Measurements from ENCODE around the gene PDE4D. TPM values are rescaled to one million over a fixed set of nuclear protein-coding genes. Genes with fewer than 3 reads are reported as not detected.

PDE4D gene
- polyA plus RNA-seq, 1 donor (not counting 4 experiments of a cell fraction or from before 2014, with no cell fraction given), result 3.6 TPM

GRCh38 chr5:59330680-59331079, 562.8 kb downstream of the PDE4D start:
- Histone ChIP-seq H3K4me3 (ENCODE audit: control insufficient read depth in 2 of 3, extremely low read depth in 1 of 3, insufficient read depth in 2 of 3, low read depth in 1 of 3, low read length in 3 of 3) (no peak overlapping the region), H3K9me1 (ENCODE audit: control insufficient read depth, extremely low read depth, insufficient read depth, low read length) (no peaks in the 10 kb centered on the region), H4K20me1 (ENCODE audit: control insufficient read depth, extremely low read depth, insufficient read depth, low read length) (no peaks in the 10 kb centered on the region), H3K79me2 (ENCODE audit: control insufficient read depth, insufficient read depth, low read length) (no peaks in the 10 kb centered on the region), H3K4me2 (ENCODE audit: control insufficient read depth, extremely low read depth, insufficient read depth, low read depth, low read length) (no peak overlapping the region), H3K36me3 (ENCODE audit: control insufficient read depth in 2 of 2, extremely low read depth in 1 of 2, insufficient read depth in 2 of 2, low read length in 2 of 2) (no peaks in the 10 kb centered on the region), H3K27me3 (ENCODE audit: control insufficient read depth, extremely low read depth, insufficient read depth, low read length) (no peaks in the 10 kb centered on the region), H3K4me1 (ENCODE audit: control insufficient read depth, extremely low read depth, insufficient read depth, low read length) (no peaks in the 10 kb centered on the region), H3K9ac (ENCODE audit: control insufficient read depth, extremely low read depth, insufficient read depth, low read length) (no peak overlapping the region), H3K27ac (ENCODE audit: control insufficient read depth, insufficient read depth, low read length) (no peak overlapping the region), H2AFZ (ENCODE audit: control insufficient read depth, low read length) (no peak overlapping the region), H3K9me3 (ENCODE audit: control insufficient read depth, low read depth, low read length) (no peaks in the 10 kb centered on the region)
- no peak for FAIRE-seq
- DNase-seq (ENCODE audit: low read depth, low spot score), result no peak
- no peak for TF ChIP-seq CTCF (optimal IDR thresholded peaks at IDR 0.05 in 1 of 3, IDR thresholded peaks at IDR 0.05 in 1 of 3, conservative IDR thresholded peaks at IDR 0.05 in 1 of 3; ENCODE audit: extremely low read depth in 1 of 3, insufficient read depth in 2 of 3, low read length in 3 of 3)
- dilution Hi-C loops (cut with MboI; ENCODE audit: extremely low pct_ligation_motif_present, low sequenced_read_pairs), result no loop called here

- no peaks in the 10 kb centered on the region for H3K9me1 ChIP-seq (ENCODE audit: control insufficient read depth, extremely low read depth, insufficient read depth, low read length)
- H2AFZ ChIP-seq (ENCODE audit: control insufficient read depth, low read length), result no peak overlapping the region
- H3K36me3 ChIP-seq (ENCODE audit: control insufficient read depth in 2 of 2, extremely low read depth in 1 of 2, insufficient read depth in 2 of 2, low read length in 2 of 2), result no peaks in the 10 kb centered on the region
- no peak overlapping the region for H3K4me3 ChIP-seq (ENCODE audit: control insufficient read depth in 2 of 3, extremely low read depth in 1 of 3, insufficient read depth in 2 of 3, low read depth in 1 of 3, low read length in 3 of 3)
- dilution Hi-C loops (cut with MboI; ENCODE audit: extremely low pct_ligation_motif_present, low sequenced_read_pairs), result no loop called here
- no peaks in the 10 kb centered on the region for H3K4me1 ChIP-seq (ENCODE audit: control insufficient read depth, extremely low read depth, insufficient read depth, low read length)
- H4K20me1 ChIP-seq (ENCODE audit: control insufficient read depth, extremely low read depth, insufficient read depth, low read length), result no peaks in the 10 kb centered on the region
- H3K27me3 ChIP-seq (ENCODE audit: control insufficient read depth, extremely low read depth, insufficient read depth, low read length), result no peaks in the 10 kb centered on the region
- no peaks in the 10 kb centered on the region for H3K79me2 ChIP-seq (ENCODE audit: control insufficient read depth, insufficient read depth, low read length)
- TF ChIP-seq CTCF (optimal IDR thresholded peaks at IDR 0.05 in 1 of 3, IDR thresholded peaks at IDR 0.05 in 1 of 3, conservative IDR thresholded peaks at IDR 0.05 in 1 of 3; ENCODE audit: extremely low read depth in 1 of 3, insufficient read depth in 2 of 3, low read length in 3 of 3) (no peak), EZH2 (IDR thresholded peaks at IDR 0.05; ENCODE audit: low read length) (no peak)
- no peak overlapping the region for H3K27ac ChIP-seq (ENCODE audit: control insufficient read depth, insufficient read depth, low read length)
- H3K9ac ChIP-seq (ENCODE audit: control insufficient read depth, extremely low read depth, insufficient read depth, low read length), result no peak overlapping the region
- no peak overlapping the region for H3K4me2 ChIP-seq (ENCODE audit: control insufficient read depth, extremely low read depth, insufficient read depth, low read depth, low read length)
- no peaks in the 10 kb centered on the region for H3K9me3 ChIP-seq (ENCODE audit: control insufficient read depth, low read depth, low read length)
- no peak for FAIRE-seq
- no peak for DNase-seq (ENCODE audit: low read depth, low spot score)
Observed at GRCh38 chr5:59328709-59329296, 564.7 kb downstream of the PDE4D start.
